ENCODE measurements around the gene LBH.

LBH gene

DNA sequence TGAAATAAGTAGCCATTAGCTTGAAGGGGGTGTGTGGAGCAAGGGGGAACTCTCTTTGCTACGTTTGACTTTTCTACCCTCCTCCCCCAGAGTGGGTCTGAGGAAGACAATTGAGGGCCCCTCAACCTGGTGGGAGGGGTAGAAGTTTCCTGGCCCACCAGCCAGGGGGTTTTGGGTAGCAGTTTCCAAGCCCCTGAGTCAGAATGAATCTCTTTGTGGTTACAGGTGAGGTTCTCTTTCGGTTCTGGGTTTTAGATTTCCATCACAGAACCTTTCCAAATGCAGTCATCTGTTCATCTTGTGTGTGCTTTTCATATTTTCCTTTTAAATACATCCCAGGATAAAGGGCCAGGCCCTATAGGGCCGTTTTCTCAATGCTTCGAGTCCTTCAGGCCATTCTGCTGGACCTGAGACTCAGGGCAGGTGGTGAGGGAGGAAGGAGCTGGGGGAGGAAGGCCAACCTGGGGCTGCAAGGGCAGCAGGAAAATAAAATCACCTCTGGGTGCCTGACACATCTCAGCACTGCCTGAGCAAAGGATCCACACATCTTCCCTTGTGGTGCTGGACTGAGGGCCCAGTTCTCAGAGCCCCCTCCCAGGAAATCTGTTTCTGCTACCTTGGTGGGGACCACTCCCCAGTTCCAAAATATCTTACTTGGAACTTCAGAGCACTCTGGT lies 4.7 kb downstream of the LBH start:
- peak; percentile 65 for DNase-seq

DNA sequence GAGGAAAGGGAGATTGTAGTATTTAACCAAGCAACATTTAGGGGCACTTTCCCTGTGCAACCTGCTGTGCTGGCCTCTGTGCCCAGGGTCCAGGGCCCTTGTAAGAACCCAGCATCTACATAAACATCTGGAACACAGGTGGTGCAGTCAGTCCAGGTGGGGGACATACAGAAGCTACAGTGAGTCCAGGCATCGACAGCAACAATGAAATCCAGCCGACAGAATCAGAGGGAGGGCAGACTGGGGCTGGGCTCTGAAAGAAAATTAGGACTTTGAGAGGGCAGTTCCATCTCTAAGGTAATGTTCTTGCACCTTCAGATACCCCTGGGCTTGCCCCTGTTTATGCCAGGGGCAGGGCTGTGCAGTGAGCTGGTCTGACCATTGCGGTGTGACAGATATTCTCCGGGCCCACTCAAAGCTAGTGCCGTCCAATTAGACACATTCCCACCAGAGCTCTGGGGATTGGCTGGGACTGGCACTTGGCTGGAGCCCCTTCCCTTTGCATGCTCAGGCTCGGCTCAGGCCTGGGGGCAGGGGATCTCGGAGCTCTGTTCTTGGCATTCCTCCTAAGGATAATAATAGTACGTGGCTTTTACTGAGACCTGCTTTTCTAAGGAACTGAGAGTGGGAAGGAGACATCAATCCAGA lies 5.4 kb downstream of the LBH start:
- no peak for DNase-seq

DNA sequence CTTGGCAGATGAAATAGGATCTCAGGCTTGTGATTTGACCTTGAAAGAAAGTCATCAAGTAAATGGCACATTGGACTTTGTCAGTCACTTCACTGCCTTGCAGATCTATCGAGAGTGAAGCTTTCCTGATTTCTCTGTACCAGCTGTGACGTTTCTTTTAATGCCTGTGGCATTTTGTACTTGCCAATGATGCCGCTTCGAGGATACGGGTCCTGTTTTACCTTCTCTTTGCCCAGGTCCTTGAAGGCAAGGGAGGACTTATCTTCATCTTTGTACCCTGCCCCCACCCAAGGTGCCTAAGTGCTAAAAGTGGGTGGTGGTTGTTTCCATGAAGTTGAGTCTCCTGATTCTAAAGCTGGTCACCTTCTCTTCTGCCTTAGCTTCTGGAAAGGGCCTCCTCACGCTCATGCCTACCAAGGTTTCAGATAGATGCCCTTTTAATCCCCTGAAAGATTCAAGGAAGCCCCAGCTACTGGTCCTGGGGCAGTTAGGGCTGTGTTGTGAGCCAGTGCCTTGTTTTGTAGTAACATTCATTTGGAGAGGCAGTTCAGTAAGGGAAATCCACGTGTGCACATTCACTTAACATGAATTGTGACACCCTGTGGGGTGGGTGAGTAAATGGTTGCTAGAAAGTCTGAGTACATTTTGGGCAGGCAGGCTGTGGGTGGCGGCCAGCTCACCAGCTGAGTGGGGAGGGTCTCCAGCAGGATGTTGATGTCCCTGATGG lies 6.1 kb downstream of the LBH start:
- no peak for DNase-seq

DNA sequence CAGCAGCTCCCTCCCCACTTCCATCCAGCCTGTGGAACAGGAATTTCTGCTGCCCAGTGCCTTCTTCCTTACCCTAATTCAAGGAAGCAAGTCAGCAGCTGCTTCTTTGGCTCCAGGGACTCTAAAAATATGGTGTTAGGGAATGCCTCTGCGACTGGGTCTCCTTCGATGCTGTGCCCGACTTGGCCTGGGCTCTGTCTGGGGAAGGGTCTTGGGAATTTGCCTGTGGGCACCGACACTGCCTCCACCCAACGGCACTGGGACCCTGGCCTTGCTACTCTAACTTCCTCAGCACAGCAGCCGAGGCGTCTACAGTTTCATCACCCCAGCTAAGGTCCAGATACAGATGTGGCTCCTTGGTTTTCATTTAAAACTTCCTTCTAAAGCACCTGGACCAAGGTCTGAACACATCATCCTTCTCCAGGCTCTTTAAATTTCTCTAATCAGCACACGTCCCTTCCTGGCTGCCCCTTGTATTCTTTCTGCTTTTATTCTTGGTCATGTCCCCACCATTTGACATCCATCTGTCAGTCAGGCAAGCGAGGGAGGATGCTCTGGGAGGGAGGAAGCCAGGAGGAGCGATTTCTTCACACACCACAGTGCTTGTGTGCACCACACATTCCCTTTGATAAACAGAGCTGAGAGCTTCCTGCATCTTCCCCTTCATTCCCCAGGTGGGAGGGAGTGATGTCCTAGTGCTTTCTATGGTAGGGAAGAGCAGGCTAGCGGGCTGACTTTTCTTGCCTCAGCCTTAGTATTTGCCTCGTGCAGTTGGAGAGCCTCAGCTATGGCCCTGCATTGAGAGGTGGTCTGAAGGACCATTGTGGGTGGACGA lies 6.8 kb downstream of the LBH start:
- DNase-seq: no peak

DNA sequence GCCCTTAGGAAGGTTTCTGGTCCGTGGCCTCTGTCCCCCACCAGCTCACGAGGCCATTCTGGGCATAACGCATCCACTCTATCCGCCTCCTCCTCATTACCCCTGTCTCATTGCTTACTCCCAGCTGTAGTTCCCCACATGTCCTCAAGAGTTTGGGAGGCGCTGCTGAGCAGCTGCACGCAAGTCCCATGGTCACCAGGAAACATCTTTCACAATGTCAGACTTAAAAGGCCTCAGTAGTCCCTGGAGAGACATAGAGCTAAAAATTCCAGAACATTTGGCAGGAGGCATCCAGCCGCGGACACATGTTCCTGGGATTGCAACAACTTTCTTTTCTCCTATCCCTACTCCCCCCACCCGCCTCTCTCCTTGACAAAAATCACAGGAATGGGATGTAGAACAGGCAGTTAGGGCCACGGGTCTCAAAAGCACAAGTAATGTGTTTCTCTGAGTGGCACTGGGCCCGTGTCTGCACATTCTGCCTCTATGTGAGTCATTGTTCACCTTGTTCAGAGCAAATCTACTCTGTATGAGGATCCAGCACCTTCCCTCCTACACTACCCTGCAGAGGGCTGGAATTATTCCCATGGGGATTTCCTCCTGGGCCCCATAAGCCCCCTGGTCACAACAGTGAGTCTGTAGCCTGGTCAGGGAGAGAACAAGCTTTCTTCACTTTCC lies 8.1 kb downstream of the LBH start:
- DNase-seq: peak; percentile 75

DNA sequence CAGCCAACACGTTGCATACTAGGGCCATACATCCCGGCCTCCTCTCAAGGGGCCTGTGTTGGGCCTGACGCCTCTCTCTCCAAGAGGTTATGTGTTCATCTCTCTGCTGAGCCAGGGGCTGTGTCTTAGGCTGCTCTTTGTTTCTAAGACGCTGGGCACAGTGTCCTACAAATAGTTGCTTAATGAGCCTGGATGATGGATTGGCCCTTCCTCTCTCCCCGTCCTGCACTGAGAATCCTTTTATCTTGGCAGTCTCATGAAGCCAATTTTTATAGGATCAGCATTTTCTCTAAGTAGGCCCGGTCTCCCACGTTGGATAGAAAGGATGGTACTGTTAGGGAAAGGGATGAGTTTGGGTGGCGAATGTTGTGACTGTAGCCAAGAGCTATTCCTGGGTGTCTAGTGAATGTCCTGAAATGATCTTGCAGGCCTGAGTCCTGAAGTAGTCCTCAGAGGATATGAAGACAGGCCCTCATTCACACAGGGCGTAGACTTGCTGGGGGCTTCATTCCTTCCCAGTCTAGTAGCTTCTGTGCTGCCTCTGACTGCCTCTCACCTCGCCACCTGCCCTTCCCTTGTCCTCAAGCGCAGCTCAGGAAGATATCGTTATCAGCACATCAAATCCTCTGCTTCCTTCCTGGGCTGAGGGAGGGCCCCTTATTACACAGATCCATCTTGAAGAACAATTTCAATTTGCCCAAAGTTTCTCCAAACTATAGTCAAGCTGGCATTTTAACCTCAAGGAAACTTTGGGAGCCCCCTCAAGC lies 8.8 kb downstream of the LBH start:
- no peak for DNase-seq

DNA sequence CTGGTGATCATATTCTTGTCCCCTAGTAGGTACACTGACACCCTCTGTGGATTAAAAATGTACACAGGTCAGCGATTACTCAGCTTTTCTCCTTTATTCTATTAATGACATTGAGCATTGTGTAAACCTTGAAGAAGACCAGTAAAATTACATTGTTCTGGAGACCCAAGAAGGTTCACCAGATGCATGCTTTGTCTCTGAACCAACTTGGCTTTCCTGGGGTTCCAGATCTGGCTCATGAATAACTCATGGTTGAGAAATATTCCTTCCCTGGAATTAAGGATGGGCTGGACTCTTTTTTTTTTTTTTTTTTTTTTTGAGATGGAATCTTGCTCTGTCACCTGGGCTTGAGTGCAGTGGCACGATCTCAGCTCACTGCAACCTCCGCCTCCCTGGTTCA lies 11.9 kb downstream of the LBH start:
- DNase-seq: no peak

DNA sequence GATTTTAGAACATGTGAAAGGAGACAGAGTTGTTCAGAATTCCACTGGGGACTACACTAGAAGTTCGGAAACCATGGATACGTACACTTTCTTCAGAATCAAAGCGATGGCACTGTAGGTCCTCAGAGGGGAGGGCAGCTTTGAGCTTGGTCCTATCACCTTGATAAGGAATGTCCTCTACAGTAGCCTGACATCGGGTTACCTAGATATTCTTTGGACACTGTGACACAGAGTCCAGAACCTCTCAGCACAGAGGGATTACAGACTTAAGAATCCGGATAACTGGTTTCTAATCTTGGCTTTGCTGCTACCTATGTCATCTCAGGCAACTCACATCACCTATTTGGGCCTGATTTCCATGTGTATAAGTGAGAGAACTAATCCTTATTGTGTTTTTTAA lies 14.0 kb downstream of the LBH start:
- no peak for DNase-seq

DNA sequence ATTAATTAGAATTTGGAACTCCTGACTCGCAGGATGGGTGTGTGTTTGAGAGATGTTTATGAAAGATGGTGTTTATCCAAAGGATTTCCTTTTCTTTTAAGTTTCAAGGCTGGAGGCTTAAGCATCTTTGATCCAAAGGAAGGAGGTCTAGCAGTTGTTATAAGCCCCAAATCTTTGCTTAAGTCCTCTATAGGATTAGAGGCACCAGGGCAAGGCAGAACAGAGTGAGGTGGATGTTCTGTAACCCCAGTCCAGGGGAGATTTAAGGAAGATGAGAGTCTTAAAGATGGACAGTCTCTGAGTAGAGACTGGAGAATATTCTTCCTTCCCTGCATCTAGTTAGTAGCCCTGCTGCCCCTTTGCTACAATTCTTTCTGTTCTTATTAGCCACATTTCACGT lies 17.5 kb downstream of the LBH start:
- no peak for DNase-seq

DNA sequence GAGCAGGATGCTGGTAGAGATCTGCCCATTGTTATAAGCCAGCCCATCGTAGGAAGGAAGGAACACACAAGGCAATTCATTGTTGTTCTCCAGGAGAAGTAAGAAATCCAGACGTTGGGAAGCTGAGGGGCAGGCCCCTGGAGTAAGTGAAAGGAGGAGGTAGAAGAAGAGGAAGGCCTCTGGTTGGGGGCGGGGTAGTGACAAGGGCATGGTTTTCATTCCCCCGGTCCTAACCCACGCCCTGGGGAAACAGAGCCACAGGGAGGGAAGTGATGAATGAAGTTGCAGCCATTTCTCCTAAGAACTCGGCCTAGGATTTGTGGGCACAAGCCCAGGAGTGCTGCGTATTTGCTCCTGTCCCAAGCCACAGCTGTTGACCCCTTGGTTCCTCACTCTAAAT lies 18.0 kb downstream of the LBH start:
- DNase-seq: no peak

DNA sequence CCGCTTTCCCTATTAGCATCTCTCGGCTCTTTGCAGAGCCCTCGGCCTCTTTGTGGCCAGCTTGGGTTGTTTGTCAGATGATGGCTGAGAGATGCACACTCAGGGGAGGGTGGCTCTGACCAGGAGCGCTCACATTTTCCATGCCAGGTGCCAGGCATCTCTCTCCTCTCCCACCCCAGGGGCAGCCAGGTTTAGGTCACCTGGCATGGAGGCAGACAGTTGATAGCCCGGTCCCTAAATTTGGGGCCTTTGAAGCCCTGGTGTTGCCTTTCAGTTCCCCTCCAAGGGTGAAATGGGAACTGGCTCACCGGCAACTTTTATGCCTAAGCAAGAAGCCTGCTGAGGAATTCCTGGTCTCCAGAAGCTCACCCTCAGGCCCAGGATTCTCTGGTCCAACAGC lies 19.1 kb downstream of the LBH start:
- no peak for DNase-seq

DNA sequence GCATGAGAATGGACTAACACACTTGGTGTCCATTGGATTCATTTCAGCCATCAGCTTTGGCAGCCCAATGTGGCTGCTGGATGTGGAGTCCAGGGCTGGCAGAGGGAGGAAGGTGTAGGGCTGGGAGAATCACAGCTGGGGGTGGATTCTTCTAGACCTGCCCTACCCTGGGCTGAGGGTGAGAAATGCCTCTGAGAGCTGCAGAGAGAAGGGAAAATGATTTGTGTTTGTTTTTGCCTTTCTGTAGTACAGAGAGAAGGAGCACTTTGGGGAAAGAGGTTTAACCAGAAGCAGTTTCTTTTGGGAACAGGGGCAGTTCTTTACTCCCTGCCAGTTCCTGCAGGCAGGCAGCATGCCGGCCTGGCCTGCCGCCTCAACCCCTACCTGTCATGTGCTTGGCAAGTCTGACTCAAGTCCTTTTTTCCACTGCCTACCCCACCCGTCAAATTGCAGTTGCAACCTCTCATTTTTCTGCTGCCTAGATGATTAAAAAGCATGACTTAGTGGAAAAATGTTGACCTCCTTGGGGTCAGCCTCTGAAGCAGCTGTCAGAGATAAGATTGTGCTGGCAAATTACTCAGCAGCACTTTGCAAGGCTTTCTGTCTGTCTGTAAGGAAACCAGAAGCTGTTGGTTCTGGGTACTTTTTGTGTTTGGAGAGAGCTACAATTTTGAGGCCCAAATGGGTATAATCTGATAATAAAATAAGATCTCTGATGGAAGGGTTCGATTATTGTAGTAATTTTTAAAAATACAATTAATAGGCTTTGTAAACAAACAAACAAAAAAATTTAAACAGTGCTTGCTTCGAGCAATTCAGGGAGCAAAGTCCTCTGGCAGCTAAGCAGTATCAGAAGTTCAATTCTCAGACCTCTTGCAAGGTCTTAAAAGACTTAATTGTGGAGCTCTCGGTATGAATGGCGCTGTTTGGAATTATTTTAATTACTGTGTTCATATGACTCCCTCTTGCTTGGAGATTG lies 21.7 kb downstream of the LBH start:
- peak; percentile 80 for DNase-seq

DNA sequence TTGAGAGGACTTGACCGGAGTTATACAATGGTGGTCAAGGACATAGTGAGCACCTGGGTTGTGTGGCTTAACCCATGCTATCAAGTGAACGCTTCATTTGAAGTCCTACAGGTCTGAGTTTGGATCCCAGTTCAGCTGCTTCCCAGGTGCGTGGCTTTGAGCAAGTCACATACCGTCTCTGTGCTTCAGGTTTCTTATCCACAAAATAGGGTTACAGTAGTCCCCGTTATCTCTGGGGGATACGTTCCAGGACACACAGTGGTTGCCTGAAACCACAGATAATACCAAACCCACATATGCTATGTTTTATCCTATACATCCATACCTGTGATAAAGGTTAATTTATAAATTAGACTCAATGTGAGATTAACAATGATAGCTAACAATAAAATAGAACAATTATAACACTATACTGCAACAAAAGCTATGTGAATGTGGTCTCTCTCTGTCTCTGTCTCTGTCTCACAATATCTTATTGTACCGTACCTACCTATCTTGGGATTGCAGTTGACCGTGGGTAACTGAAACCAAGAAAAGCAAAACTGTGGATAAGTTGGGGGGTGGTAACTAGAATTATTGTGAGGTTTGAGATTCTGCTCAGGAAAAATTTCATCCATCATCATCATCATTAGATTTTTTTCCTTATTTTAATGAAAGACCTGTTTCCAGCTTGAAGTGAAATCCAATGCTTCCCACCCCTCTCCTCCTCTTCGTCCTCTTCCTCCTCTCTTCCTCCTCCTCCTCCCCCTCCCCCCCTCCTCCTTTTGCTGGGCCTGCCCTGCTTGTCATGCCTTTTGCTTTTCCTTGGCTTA lies 22.7 kb downstream of the LBH start:
- DNase-seq: no peak

DNA sequence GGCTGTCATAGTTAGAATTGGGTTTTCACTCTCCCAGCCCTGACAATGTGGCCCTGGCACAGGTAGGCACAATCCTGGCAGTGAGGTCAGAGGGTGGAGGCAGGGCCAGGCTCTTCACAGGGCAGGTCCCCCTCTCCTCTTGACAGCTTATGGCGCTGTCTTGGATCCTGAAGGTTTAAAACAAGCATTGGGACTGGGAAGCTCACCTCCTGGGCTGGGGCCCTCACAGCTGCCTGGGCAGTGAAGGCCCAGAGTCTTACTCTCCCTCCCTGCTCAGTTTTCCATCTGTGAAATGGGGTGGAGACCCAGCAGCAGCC lies 23.3 kb downstream of the LBH start:
- DNase-seq: no peak

DNA sequence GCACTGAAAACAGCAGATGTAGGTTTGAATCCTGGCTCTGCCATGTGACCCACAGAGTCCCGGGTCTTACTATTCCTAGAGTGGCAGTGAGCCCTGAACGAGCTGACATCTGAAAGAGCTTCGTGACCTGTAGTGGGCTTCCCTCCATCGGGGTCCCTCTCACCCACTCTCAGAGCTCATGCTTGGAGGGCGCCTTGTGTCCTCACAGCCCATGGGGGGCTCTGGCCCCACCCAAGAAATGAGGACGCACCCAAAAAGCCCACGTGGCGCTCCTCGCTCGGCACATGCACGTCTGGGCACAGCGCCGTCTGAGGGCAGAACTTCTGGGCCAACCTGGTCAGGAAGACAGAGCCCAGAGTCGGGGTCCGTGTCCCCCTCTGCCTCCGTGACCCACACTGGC lies 23.7 kb downstream of the LBH start:
- no peak for DNase-seq

DNA sequence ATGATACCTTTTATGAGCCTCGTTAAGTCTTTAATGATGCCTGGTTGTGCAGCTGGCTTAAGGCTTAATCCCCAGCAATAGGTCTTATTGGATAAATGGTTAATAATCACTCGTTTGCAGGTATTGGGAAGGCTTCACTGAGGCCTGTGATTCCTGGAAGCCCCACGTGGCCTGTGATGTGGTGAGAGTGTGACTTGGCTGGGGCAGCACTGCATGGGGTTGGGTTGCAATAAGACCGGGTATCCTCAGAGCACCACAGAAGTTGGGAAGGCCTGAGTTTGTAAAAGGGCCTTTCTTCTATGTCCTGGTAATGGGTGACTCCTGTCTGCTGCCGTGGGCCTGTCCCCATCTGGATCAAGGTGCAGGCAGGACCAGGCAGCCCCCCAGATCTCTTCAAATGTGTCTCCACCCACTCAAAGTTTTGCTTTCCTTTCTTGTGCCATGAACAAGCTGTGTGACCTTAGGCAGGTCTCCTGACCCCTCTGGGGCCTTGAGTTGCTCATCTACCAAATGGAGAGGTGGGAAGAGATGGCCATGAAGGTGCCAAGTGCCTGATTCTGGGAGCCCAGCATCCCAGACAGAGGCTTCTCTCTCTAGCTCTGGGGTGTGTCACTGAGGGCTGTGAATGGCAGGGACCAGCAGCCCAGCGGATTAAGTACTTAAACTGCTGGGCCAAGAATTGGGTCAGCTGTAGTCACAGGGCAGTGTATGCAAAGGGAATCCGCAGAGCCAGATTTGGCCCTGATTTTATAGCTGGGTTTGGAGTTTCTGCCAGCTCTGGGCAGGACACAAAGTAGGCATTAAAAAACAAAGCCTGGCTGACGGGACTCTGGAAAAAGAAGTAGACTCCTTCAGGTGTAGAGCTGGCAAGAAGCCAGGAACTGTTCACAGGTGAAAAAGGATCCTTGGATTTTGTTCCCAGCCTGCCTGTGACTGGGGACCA lies 24.4 kb downstream of the LBH start:
- no peak for DNase-seq

DNA sequence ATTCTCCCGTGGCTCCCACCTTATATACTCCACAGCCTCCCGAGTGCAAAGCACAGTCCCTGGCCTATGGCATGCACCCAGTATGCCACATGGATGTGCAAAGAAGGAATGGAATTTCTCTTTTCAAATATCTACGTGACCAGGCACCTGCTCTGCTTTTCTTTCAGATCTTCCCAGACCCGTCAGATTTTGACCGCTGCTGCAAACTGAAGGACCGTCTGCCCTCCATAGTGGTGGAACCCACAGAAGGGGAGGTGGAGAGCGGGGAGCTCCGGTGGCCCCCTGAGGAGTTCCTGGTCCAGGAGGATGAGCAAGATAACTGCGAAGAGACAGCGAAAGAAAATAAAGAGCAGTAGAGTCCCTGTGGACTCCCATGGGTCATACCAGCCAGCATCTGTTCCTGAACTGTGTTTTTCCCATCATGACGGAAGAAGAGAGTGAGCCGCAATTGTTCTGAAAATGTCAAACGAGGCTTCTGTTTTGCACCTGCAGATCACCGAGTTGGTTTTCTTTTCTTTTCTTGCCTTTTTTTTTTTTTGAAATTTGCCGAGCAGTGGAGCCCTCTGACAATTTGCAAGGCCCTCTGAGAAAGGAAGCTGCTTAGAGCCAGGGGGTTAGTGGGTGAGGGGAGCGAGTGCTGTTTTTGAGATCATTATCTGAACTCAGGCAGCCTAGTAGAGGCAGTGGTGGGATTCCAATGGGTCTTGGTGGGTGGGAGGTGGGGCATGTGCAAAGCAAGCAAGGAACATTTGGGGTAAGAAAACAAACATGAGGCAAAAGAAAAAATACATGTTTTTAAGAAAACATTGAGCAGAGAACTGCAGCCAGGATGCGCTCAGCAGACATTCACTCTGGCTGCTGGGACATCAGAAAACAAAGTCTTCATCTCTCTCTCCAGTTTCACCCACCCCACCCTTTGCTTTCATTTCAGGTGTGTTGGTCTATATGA lies 26.2 kb downstream of the LBH start:
- DNase-seq: no peak

DNA sequence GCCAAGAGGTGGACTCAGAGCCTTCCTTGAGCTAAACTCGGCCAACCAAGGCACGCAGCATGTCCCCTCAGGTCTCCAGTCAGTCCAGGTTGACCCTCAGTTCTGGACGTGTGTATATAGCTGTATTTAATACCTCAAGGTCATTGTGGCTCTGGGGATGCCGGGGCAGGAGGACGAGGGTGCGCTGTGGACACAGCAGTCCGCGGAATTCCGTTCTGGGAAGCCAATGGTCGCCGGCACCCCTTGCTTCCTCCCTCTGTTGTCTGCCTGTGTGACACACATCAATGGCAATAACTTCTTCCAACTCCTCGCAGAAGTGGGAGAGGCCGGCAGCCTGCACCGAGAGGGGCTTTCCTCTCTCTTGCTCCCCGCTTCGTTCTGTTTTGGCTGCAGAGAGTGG lies 27.7 kb downstream of the LBH start:
- no peak for DNase-seq
